Smooth muscle cell (in vitro differentiated cells): ENCODE results near the gene EXOC3L4. TPM values are rescaled to one million over a fixed set of nuclear protein-coding genes. Genes with fewer than 3 reads are reported as not detected.

ENCODE experiments used
- DNase-seq: peaks from one replicate; lab custom pipeline; 2025; ENCODE audit not compliant: unreplicated experiment; lab: John Stamatoyannopoulos, UW
- H2AFZ ChIP-seq: fragments of 200-600 bp; sonication (generic); 2 replicates; pipeline ENCODE4 v1.6.0; 2016; ENCODE audit warnings: antibody characterized with exemption, low read depth, mild to moderate bottlenecking
- H3F3A ChIP-seq: fragments of 200-600 bp; sonication (generic); 2 replicates; pipeline ENCODE4 v1.6.0; 2017; ENCODE audit warnings: antibody characterized with exemption, low read depth
- H3K27ac ChIP-seq: fragments of 200-600 bp; sonication (generic); 2 replicates; pipeline ENCODE4 v1.5.1; 2016; ENCODE audit warnings: low read depth, mild to moderate bottlenecking
- H3K27me3 ChIP-seq: fragments of 200-600 bp; sonication (generic); 2 replicates; pipeline ENCODE4 v1.6.1; 2016; ENCODE audit warnings: low read depth, mild to moderate bottlenecking
- H3K36me3 ChIP-seq: fragments of 200-600 bp; sonication (generic); 2 replicates; pipeline ENCODE4 v1.5.1; 2016; ENCODE audit warnings: low read depth
- H3K4me1 ChIP-seq: fragments of 200-600 bp; sonication (generic); 2 replicates; pipeline ENCODE4 v1.5.1; 2016; ENCODE audit warnings: low read depth
- H3K4me2 ChIP-seq: fragments of 200-600 bp; sonication (generic); 2 replicates; pipeline ENCODE4 v1.6.0; 2016; ENCODE audit warnings: mild to moderate bottlenecking
- H3K4me3 ChIP-seq: fragments of 200-600 bp; sonication (generic); 2 replicates; pipeline ENCODE4 v1.5.1; 2016; ENCODE audit warnings: mild to moderate bottlenecking
- H3K79me2 ChIP-seq: fragments of 200-600 bp; sonication (generic); 2 replicates; pipeline ENCODE4 v1.6.0; 2016; ENCODE audit warnings: low read depth, mild to moderate bottlenecking
- H3K9ac ChIP-seq: fragments of 200-600 bp; sonication (generic); 2 replicates; pipeline ENCODE4 v1.6.0; 2016; ENCODE audit warnings: low read depth
- H3K9me3 ChIP-seq: fragments of 200-600 bp; sonication (generic); replicated peaks from 2 replicates; pipeline ENCODE4 v1.5.1; 2016; ENCODE audit warnings: low read depth
- H4K20me1 ChIP-seq: fragments of 200-600 bp; sonication (generic); 2 replicates; pipeline ENCODE4 v1.6.0; 2016; ENCODE audit warnings: low read depth
- CTCF ChIP-seq: fragments of 200-600 bp; sonication (generic); IDR thresholded peaks from 2 replicates; pipeline ENCODE4 v1.5.1; 2017; ENCODE audit warnings: borderline replicate concordance, mild to moderate bottlenecking, antibody characterized with exemption; ENCODE audit not compliant: insufficient read depth, poor library complexity, severe bottlenecking
- WGBS: methylation state at CpG from one replicate; pipeline ENCODE4 v1.1.7; 2016; ENCODE audit warnings: low lambda C conversion rate; 5-methylcytosine and 5-hydroxymethylcytosine counted together
- polyA plus RNA-seq: library from polyadenylated mRNA; unstranded; fragments of >200 nt; fragmentation: Nextera tagmentation; extraction: Ambion mirVana; gene quantifications from 2 replicates; pipeline ENCODE4 v1.2.1, GENCODE V29; 2016
- total RNA-seq: library from RNA; depleted of rRNA; stranded (reverse); fragments of >200 nt; gene quantifications from 2 replicates; pipeline ENCODE4 v1.2.3, GENCODE V29; 2014

The EXOC3L4 gene
- total and polyA plus RNA-seq, 2 experiments from 2014 or later, result not detected

- no peak for DNase-seq
- no peaks in the 10 kb centered on the region for H3K36me3 ChIP-seq
- no peaks in the 10 kb centered on the region for H3F3A ChIP-seq
- H3K4me2 ChIP-seq, result peak overlapping the region; percentile 90
- no peaks in the 10 kb centered on the region for H4K20me1 ChIP-seq
- peak overlapping the region; percentile 83 for H2AFZ ChIP-seq
- 75% methylated on average over 9 of the region's 9 CpGs for WGBS
- no peak overlapping the region for H3K9ac ChIP-seq
- no peaks in the 10 kb centered on the region for H3K27me3 ChIP-seq
- no peaks in the 10 kb centered on the region for H3K79me2 ChIP-seq
- no peaks in the 10 kb centered on the region for H3K4me1 ChIP-seq
- peak overlapping the region; percentile 56 for H3K4me3 ChIP-seq
- H3K9me3 ChIP-seq, result no peaks in the 10 kb centered on the region
- TF ChIP-seq CTCF, result no peak
- H3K27ac ChIP-seq, result no peak overlapping the region
These were observed 2.7 kb upstream of the EXOC3L4 start for GRCh38 chr14:103091883-103092222.

- no peaks in the 10 kb centered on the region for H3K4me1 ChIP-seq
- H3K79me2 ChIP-seq, result no peaks in the 10 kb centered on the region
- no peaks in the 10 kb centered on the region for H3K27me3 ChIP-seq
- no peak overlapping the region for H3K4me2 ChIP-seq
- 79% methylated on average over 13 of the region's 13 CpGs for WGBS
- H2AFZ ChIP-seq, result no peak overlapping the region
- TF ChIP-seq CTCF, result no peak
- H3K36me3 ChIP-seq, result no peaks in the 10 kb centered on the region
- no peaks in the 10 kb centered on the region for H3F3A ChIP-seq
- no peak overlapping the region for H3K27ac ChIP-seq
- no peak for DNase-seq
- H3K4me3 ChIP-seq, result no peak overlapping the region
- no peaks in the 10 kb centered on the region for H3K9me3 ChIP-seq
- no peaks in the 10 kb centered on the region for H4K20me1 ChIP-seq
- H3K9ac ChIP-seq, result no peak overlapping the region
These were observed 594 bp upstream of the EXOC3L4 start for GRCh38 chr14:103093856-103094405.

- Histone ChIP-seq H3K27me3 (no peaks in the 10 kb centered on the region), H3K9ac (no peak overlapping the region), H2AFZ (no peak overlapping the region), H3K4me1 (no peaks in the 10 kb centered on the region), H4K20me1 (no peaks in the 10 kb centered on the region), H3K36me3 (no peaks in the 10 kb centered on the region), H3K4me2 (no peak overlapping the region), H3K27ac (no peak overlapping the region), H3K4me3 (no peak overlapping the region), H3F3A (no peaks in the 10 kb centered on the region), H3K79me2 (no peaks in the 10 kb centered on the region), H3K9me3 (no peaks in the 10 kb centered on the region)
- DNase-seq, result no peak
- TF ChIP-seq CTCF, result no peak
- WGBS, result 91% methylated on average over 11 of the region's 11 CpGs
These were observed 769 bp downstream of the EXOC3L4 start for GRCh38 chr14:103095210-103095778.

- no peaks in the 10 kb centered on the region for H3K27me3 ChIP-seq
- H3K79me2 ChIP-seq, result no peaks in the 10 kb centered on the region
- 76% methylated on average over 4 of the region's 4 CpGs for WGBS
These were observed 1.9 kb downstream of the EXOC3L4 start for GRCh38 chr14:103096387-103096786.

More at GRCh38 chr14:103096387-103096786, 1.9 kb downstream of the EXOC3L4 start:
- no peak overlapping the region for H3K9ac ChIP-seq
- no peaks in the 10 kb centered on the region for H3K4me1 ChIP-seq
- TF ChIP-seq CTCF, result no peak
- no peak overlapping the region for H3K27ac ChIP-seq
- H3F3A ChIP-seq, result no peaks in the 10 kb centered on the region
- no peaks in the 10 kb centered on the region for H3K36me3 ChIP-seq
- DNase-seq, result no peak
- no peak overlapping the region for H3K4me3 ChIP-seq
- H4K20me1 ChIP-seq, result no peaks in the 10 kb centered on the region
- H3K9me3 ChIP-seq, result no peaks in the 10 kb centered on the region
- H2AFZ ChIP-seq, result no peak overlapping the region
- H3K4me2 ChIP-seq, result no peak overlapping the region
